Measurements from ENCODE around the gene CHTOP.
A peak's percentile ranks its signal among the peaks of the same experiment; 100 is the strongest.
"Not testable (repeated sequence)": the region's sequence is repeated elsewhere in the genome, so short reads cannot be mapped to it uniquely, and the experiment has no call there.

The CHTOP gene

GRCh38 chr1:153667439-153667838 is 33.6 kb downstream of the CHTOP start:
- H3K9me3 ChIP-seq (ENCODE audit: control insufficient read depth, insufficient read depth, low read depth, low read length), result no peaks in the 10 kb centered on the region
- H3K27ac ChIP-seq (ENCODE audit: extremely low read depth, low read depth, low read length), result no peak overlapping the region
- H3K4me3 ChIP-seq (ENCODE audit: low read depth, low read length), result no peak overlapping the region
- no peaks in the 10 kb centered on the region for H3K4me1 ChIP-seq (ENCODE audit: control insufficient read depth, insufficient read depth, low read length)
- TF ChIP-seq ZFP41 (tag by site-specific recombination; IDR thresholded peaks at IDR 0.05; ENCODE audit: borderline replicate concordance) (no peak), SCRT2 (tag by site-specific recombination; IDR thresholded peaks at IDR 0.05) (peak; percentile 80), ZNF19 (tag by site-specific recombination; IDR thresholded peaks at IDR 0.05; ENCODE audit: low read depth) (no peak), ZXDB (tag by site-specific recombination; IDR thresholded peaks at IDR 0.05) (no peak), ZNF112 (tag by site-specific recombination; IDR thresholded peaks at IDR 0.05) (no peak), IKZF3 (tag by site-specific recombination; IDR thresholded peaks at IDR 0.05) (no peak), ZNF530 (tag by site-specific recombination; IDR thresholded peaks at IDR 0.05; ENCODE audit: low read depth) (no peak), ZNF223 (tag by site-specific recombination; IDR thresholded peaks at IDR 0.05) (no peak), ZNF707 (tag by site-specific recombination; IDR thresholded peaks at IDR 0.05) (no peak), SCRT1 (tag by site-specific recombination; IDR thresholded peaks at IDR 0.05; ENCODE audit: borderline replicate concordance) (peak; percentile 74; the same call in 1 of the 2 replicates)
- ChIA-PET POLR2A (interaction anchor here (0.5 to 1.6 kb wide), 4 partner anchors 15 to 60 kb away, joined by 3 to 11 read pairs (median 4); partner anchors contain the start of gene INTS3), CTCF (interaction anchor here (1.0 to 1.4 kb wide), 3 partner anchors 40 to 157 kb away, joined by 3 to 6 read pairs (median 3); partner anchors contain the start of genes S100A1 and S100A13)
- peaks cover 66 to 79% of the 10 kb centered on the region in 2 experiments for H3K36me3 ChIP-seq (ENCODE audit: control insufficient read depth in 2 of 2, insufficient read depth in 1 of 2, low read length in 2 of 2)

GRCh38 chr1:153668672-153669071 is 34.8 kb downstream of the CHTOP start:
- H3K27ac ChIP-seq (ENCODE audit: extremely low read depth, low read depth, low read length); H3K4me1 ChIP-seq (ENCODE audit: control insufficient read depth, insufficient read depth, low read length); H3K4me3 ChIP-seq (ENCODE audit: low read depth, low read length); POLR2A ChIA-PET; H3K9me3 ChIP-seq (ENCODE audit: control insufficient read depth, insufficient read depth, low read depth, low read length): not testable (repeated sequence)
- peaks cover 59 to 67% of the 10 kb centered on the region in 2 experiments for H3K36me3 ChIP-seq (ENCODE audit: control insufficient read depth in 2 of 2, insufficient read depth in 1 of 2, low read length in 2 of 2)
- TF ChIP-seq ZNF121 (tag by site-specific recombination; IDR thresholded peaks at IDR 0.05), result peak; percentile 61
- CTCF ChIA-PET, result interaction anchor here (0.6 to 1.2 kb wide), 5 partner anchors 10 to 604 kb away, joined by 3 read pairs; partner anchors contain the start of genes S100A1, S100A13 and SNAPIN

GRCh38 chr1:153669606-153670005 is 35.7 kb downstream of the CHTOP start:
- Histone ChIP-seq H3K36me3 (ENCODE audit: control insufficient read depth in 2 of 2, insufficient read depth in 1 of 2, low read length in 2 of 2) (peaks cover 50 to 57% of the 10 kb centered on the region in 2 experiments), H3K4me1 (ENCODE audit: control insufficient read depth, insufficient read depth, low read length) (no peaks in the 10 kb centered on the region), H3K9me3 (ENCODE audit: control insufficient read depth, insufficient read depth, low read depth, low read length) (no peaks in the 10 kb centered on the region), H3K27ac (ENCODE audit: extremely low read depth, low read depth, low read length) (no peak overlapping the region; the same call in 1 of the 2 replicates), H3K4me3 (ENCODE audit: low read depth, low read length) (peak overlapping the region; percentile 85)
- POLR2A ChIA-PET, result no interaction called here
- CTCF ChIA-PET, result no interaction called here
- TF ChIP-seq ZNF280C (tag by site-specific recombination; IDR thresholded peaks at IDR 0.05), result no peak
- no peak for TF ChIP-seq YY1 (tag by site-specific recombination; IDR thresholded peaks at IDR 0.05)
- TF ChIP-seq ZXDB (tag by site-specific recombination; IDR thresholded peaks at IDR 0.05), result no peak
- no peak for TF ChIP-seq ZNF239 (tag by site-specific recombination; IDR thresholded peaks at IDR 0.05)
- no peak for TF ChIP-seq ZNF670 (tag by site-specific recombination; IDR thresholded peaks at IDR 0.05; ENCODE audit: low read depth)
- TF ChIP-seq ZBTB6 (tag by site-specific recombination; IDR thresholded peaks at IDR 0.05), result no peak
- no peak for TF ChIP-seq ZBTB17 (tag by site-specific recombination; IDR thresholded peaks at IDR 0.05)
- no peak for TF ChIP-seq SP3 (tag by site-specific recombination; IDR thresholded peaks at IDR 0.05)
- TF ChIP-seq ZNF404 (tag by site-specific recombination; IDR thresholded peaks at IDR 0.05), result no peak
- TF ChIP-seq ZSCAN5A (tag by site-specific recombination; IDR thresholded peaks at IDR 0.05), result no peak
- no peak for TF ChIP-seq ZBTB1 (tag by site-specific recombination; IDR thresholded peaks at IDR 0.05)
- no peak for TF ChIP-seq ZNF341 (tag by site-specific recombination; IDR thresholded peaks at IDR 0.05; ENCODE audit: low read depth)
- TF ChIP-seq ZBTB21 (tag by site-specific recombination; IDR thresholded peaks at IDR 0.05), result no peak
- no peak for TF ChIP-seq SP2 (tag by site-specific recombination; IDR thresholded peaks at IDR 0.05)
- TF ChIP-seq ZNF580 (tag by site-specific recombination; IDR thresholded peaks at IDR 0.05), result no peak
- no peak for TF ChIP-seq ZNF600 (tag by site-specific recombination; IDR thresholded peaks at IDR 0.05)
- TF ChIP-seq ZNF837 (tag by site-specific recombination; IDR thresholded peaks at IDR 0.05), result no peak
- no peak for TF ChIP-seq ZNF596 (tag by site-specific recombination; IDR thresholded peaks at IDR 0.05)
